WTC11 (cell line): ENCODE data around the gene LAMA3. TPM values are rescaled to one million over a fixed set of nuclear protein-coding genes. Genes with fewer than 3 reads are reported as not detected.

Experiments used
- ATAC-seq: fragments of 200-7000 bp; cut with Tn5 transposase; 2 replicates; pipeline ENCODE4 v1.10.0; 2021; ENCODE audit warnings: mild to moderate bottlenecking, moderate library complexity
- CTCF ChIA-PET: fragments of 300-600 bp; sonication (Branson Sonifier 250); formaldehyde crosslinking; loops from one replicate; lab custom pipeline; 2021; ENCODE audit warnings: antibody characterized with exemption; lab: Charles Lee
- POLR2A ChIA-PET: fragments of 350-600 bp; sonication (Branson Sonifier 250); formaldehyde crosslinking; loops from one replicate; lab custom pipeline; 2021; ENCODE audit warnings: antibody characterized with exemption; lab: Charles Lee
- DNase-seq: peaks from one replicate; pipeline ENCODE4 v3.0.0; 2021; ENCODE audit warnings: low spot score
- H3K27ac Mint-ChIP-seq: 2 replicates; pipeline ENCODE4 v1.8.0; 2021; ENCODE audit warnings: mixed read lengths
- H3K27me3 Mint-ChIP-seq: 2 replicates; pipeline ENCODE4 v1.8.0; 2021; ENCODE audit warnings: low read depth, mild to moderate bottlenecking, moderate library complexity, mixed read lengths
- H3K36me3 Mint-ChIP-seq: 2 replicates; pipeline ENCODE4 v1.8.0; 2021; ENCODE audit warnings: mixed read lengths
- H3K4me1 Mint-ChIP-seq: 2 replicates; pipeline ENCODE4 v1.8.0; 2022; ENCODE audit warnings: mixed read lengths
- H3K4me3 Mint-ChIP-seq: 2 replicates; pipeline ENCODE4 v1.8.0; 2021; ENCODE audit warnings: mild to moderate bottlenecking, moderate library complexity, mixed read lengths
- H3K9me3 Mint-ChIP-seq: 2 replicates; pipeline ENCODE4 v1.8.0; 2021; ENCODE audit warnings: mixed read lengths
- AR ChIP-seq: fragments of 250-450 bp; sonication (Bioruptor Pico); IDR thresholded peaks from 2 replicates; pipeline ENCODE4 v1.9.0; 2021; ENCODE audit warnings: mild to moderate bottlenecking
- ATF3 ChIP-seq: sonication (generic); formaldehyde crosslinking; conservative IDR thresholded peaks from 2 replicates; pipeline ENCODE4 v1.8.1; 2022; ENCODE audit warnings: mild to moderate bottlenecking, missing genetic modification reagents
- CTCF ChIP-seq: fragments of 200-600 bp; IDR thresholded peaks from 2 replicates; pipeline ENCODE4 v1.8.0; 2022; ENCODE audit warnings: antibody characterized with exemption
- E2F4 ChIP-seq: sonication (generic); formaldehyde crosslinking; IDR thresholded peaks from 2 replicates; pipeline ENCODE4 v1.8.1; 2022; ENCODE audit warnings: low read depth, mild to moderate bottlenecking, moderate library complexity, missing genetic modification reagents, borderline replicate concordance
- EMX1 ChIP-seq: fragments of 250-450 bp; sonication (Bioruptor Pico); IDR thresholded peaks from 2 replicates; pipeline ENCODE4 v1.8.0; 2021; ENCODE audit warnings: mild to moderate bottlenecking
- FOXJ3 ChIP-seq: sonication (generic); formaldehyde crosslinking; IDR thresholded peaks from 2 replicates; pipeline ENCODE4 v1.9.0; 2021; ENCODE audit warnings: missing genetic modification reagents, mild to moderate bottlenecking, borderline replicate concordance
- NR1H2 ChIP-seq: sonication (generic); formaldehyde crosslinking; IDR thresholded peaks from 2 replicates; pipeline ENCODE4 v1.9.0; 2021; ENCODE audit warnings: mild to moderate bottlenecking, moderate library complexity, missing genetic modification reagents
- PREB ChIP-seq: sonication (generic); formaldehyde crosslinking; IDR thresholded peaks from 2 replicates; pipeline ENCODE4 v1.8.1; 2022; ENCODE audit warnings: mild to moderate bottlenecking, missing genetic modification reagents, moderate library complexity, borderline replicate concordance
- RELA ChIP-seq: sonication (generic); formaldehyde crosslinking; IDR thresholded peaks from 2 replicates; pipeline ENCODE4 v1.8.1; 2022; ENCODE audit warnings: missing genetic modification reagents, mild to moderate bottlenecking, borderline replicate concordance
- SMAD4 ChIP-seq: sonication (generic); formaldehyde crosslinking; IDR thresholded peaks from 2 replicates; pipeline ENCODE4 v1.8.0; 2022; ENCODE audit warnings: mild to moderate bottlenecking, missing genetic modification reagents
- TEAD4 ChIP-seq: sonication (generic); formaldehyde crosslinking; IDR thresholded peaks from 2 replicates; pipeline ENCODE4 v1.8.0; 2022; ENCODE audit warnings: mild to moderate bottlenecking, missing genetic modification reagents
- ZBTB21 ChIP-seq: sonication (generic); formaldehyde crosslinking; IDR thresholded peaks from 2 replicates; pipeline ENCODE4 v1.8.1; 2023; ENCODE audit warnings: mild to moderate bottlenecking, missing genetic modification reagents, borderline replicate concordance
- ZMAT4 ChIP-seq: fragments of 250-450 bp; sonication (Bioruptor Pico); IDR thresholded peaks from 2 replicates; pipeline ENCODE4 v1.9.0; 2021; ENCODE audit warnings: mild to moderate bottlenecking
- ZNF121 ChIP-seq: sonication (generic); formaldehyde crosslinking; IDR thresholded peaks from 2 replicates; pipeline ENCODE4 v1.8.0; 2023; ENCODE audit warnings: missing genetic modification reagents
- ZNF138 ChIP-seq: sonication (generic); formaldehyde crosslinking; conservative IDR thresholded peaks from 2 replicates; pipeline ENCODE4 v1.8.1; 2022; ENCODE audit warnings: mild to moderate bottlenecking, moderate library complexity, missing genetic modification reagents
- ZNF232 ChIP-seq: sonication (generic); formaldehyde crosslinking; IDR thresholded peaks from 2 replicates; pipeline ENCODE4 v1.8.0; 2022; ENCODE audit warnings: mild to moderate bottlenecking, missing genetic modification reagents
- ZNF263 ChIP-seq: sonication (generic); formaldehyde crosslinking; IDR thresholded peaks from 2 replicates; pipeline ENCODE4 v1.8.1; 2022; ENCODE audit warnings: low read depth, mild to moderate bottlenecking, moderate library complexity, missing genetic modification reagents
- ZNF281 ChIP-seq: sonication (generic); formaldehyde crosslinking; IDR thresholded peaks from 2 replicates; pipeline ENCODE4 v1.8.0; 2023; ENCODE audit warnings: mild to moderate bottlenecking, missing genetic modification reagents
- ZNF317 ChIP-seq: sonication (generic); formaldehyde crosslinking; IDR thresholded peaks from 2 replicates; pipeline ENCODE4 v1.8.1; 2023; ENCODE audit warnings: low read depth, mild to moderate bottlenecking, moderate library complexity, missing genetic modification reagents, borderline replicate concordance
- ZNF532 ChIP-seq: fragments of 250-450 bp; sonication (Bioruptor Pico); IDR thresholded peaks from 2 replicates; pipeline ENCODE4 v1.9.0; 2021; ENCODE audit warnings: mild to moderate bottlenecking, borderline replicate concordance
- total RNA-seq: library from RNA; stranded (reverse); gene quantifications from 3 replicates; pipeline ENCODE4 v1.2.3, GENCODE V29; 2021

The LAMA3 gene
- total RNA-seq, 1 experiment from 2014 or later, result 0.83 TPM

GRCh38 chr18:23828426-23828825 is 139.2 kb downstream of the LAMA3 start:
- POLR2A ChIA-PET, result no interaction called here
- DNase-seq, result no peak
- no peak overlapping the region for H3K27ac Mint-ChIP-seq

GRCh38 chr18:23832911-23833310 is 143.7 kb downstream of the LAMA3 start:
- Mint-ChIP-seq H3K9me3 (no peaks in the 10 kb centered on the region), H3K4me1 (no peaks in the 10 kb centered on the region), H3K4me3 (no peak overlapping the region), H3K27me3 (no peaks in the 10 kb centered on the region), H3K36me3 (no peaks in the 10 kb centered on the region), H3K27ac (no peak overlapping the region)
- ATAC-seq (no peak), DNase-seq (no peak)
- POLR2A ChIA-PET, result no interaction called here
- CTCF ChIA-PET, result no interaction called here
- TF ChIP-seq FOXJ3 (CRISPR knock-in tag) (no peak), ZNF532 (CRISPR knock-in tag) (no peak), RELA (CRISPR knock-in tag) (no peak), ATF3 (CRISPR knock-in tag) (no peak), AR (CRISPR knock-in tag) (no peak), E2F4 (no peak), ZNF263 (CRISPR knock-in tag) (no peak), ZMAT4 (CRISPR knock-in tag) (no peak), ZNF281 (no peak), ZNF121 (CRISPR knock-in tag) (no peak), CTCF (no peak), EMX1 (no peak), ZNF138 (no peak), TEAD4 (no peak), ZBTB21 (CRISPR knock-in tag) (no peak), ZNF232 (no peak), NR1H2 (CRISPR knock-in tag) (no peak)

More at GRCh38 chr18:23828426-23828825, 139.2 kb downstream of the LAMA3 start:
- ATAC-seq, result no peak
- CTCF ChIA-PET, result no interaction called here
- no peaks in the 10 kb centered on the region for H3K36me3 Mint-ChIP-seq
- no peaks in the 10 kb centered on the region for H3K9me3 Mint-ChIP-seq
- no peaks in the 10 kb centered on the region for H3K27me3 Mint-ChIP-seq
- H3K4me1 Mint-ChIP-seq, result 0 out of 2 replicates have a peak, but pooled peaks cover under 1% of the 10 kb centered on the region
- TF ChIP-seq TEAD4, result no peak
- no peak for TF ChIP-seq SMAD4 (CRISPR knock-in tag)
- no peak for TF ChIP-seq ZNF317 (CRISPR knock-in tag)
- TF ChIP-seq PREB (CRISPR knock-in tag), result no peak
- H3K4me3 Mint-ChIP-seq, result no peak overlapping the region
